ENCODE data around the gene GPR3. TPM values are rescaled to one million over a fixed set of nuclear protein-coding genes. Genes with fewer than 3 reads are reported as not detected.

Gene GPR3
- total RNA-seq, 1 experiment from 2014 or later = 0.98 TPM

- Histone ChIP-seq H3K36me3 (ENCODE audit: low read depth) (no peaks in the 10 kb centered on the region), H3K4me1 (replicated peaks; ENCODE audit: insufficient read depth) (no peaks in the 10 kb centered on the region), H3K9me2 (ENCODE audit: insufficient read depth) (no peaks in the 10 kb centered on the region), H3F3A (ENCODE audit: insufficient read depth, low read depth) (no peaks in the 10 kb centered on the region; the same call in 1 of the 2 replicates), H3K4me3 (no peak overlapping the region), H2AFZ (no peak overlapping the region), H3K27me3 (ENCODE audit: insufficient read depth, low read depth) (no peaks in the 10 kb centered on the region), H4K20me1 (ENCODE audit: insufficient read depth) (no peaks in the 10 kb centered on the region), H3K4me2 (no peak overlapping the region), H3K27ac (no peak overlapping the region), H3K79me2 (ENCODE audit: low read depth) (no peaks in the 10 kb centered on the region), H3K9me3 (ENCODE audit: insufficient read depth, low read depth) (no peaks in the 10 kb centered on the region)
- CTCF ChIA-PET = interaction anchor here (0.5 kb wide), 1 partner anchor 11 kb away, joined by 4 read pairs; no protein-coding TSS in a partner anchor
- intact Hi-C loops (cut with micrococcal nuclease; ENCODE audit: unreplicated experiment) = no loop called here
- no peak for DNase-seq
- POLR2A ChIA-PET (ENCODE audit: unreplicated experiment) = no interaction called here
- no peak for TF ChIP-seq EZH2 (IDR thresholded peaks at IDR 0.05; ENCODE audit: low read depth)
- no peak for TF ChIP-seq CTCF (conservative IDR thresholded peaks at IDR 0.05)
- no TSS peak for BruUV-seq (replicated peaks)
These were observed 31.3 kb downstream of the GPR3 start for GRCh38 chr1:27423709-27424108.

GRCh38 chr1:27427329-27427728 lies 34.9 kb downstream of the GPR3 start:
- CTCF ChIA-PET = no interaction called here
- POLR2A ChIA-PET (ENCODE audit: unreplicated experiment) = interaction anchor here (0.7 kb wide), 1 partner anchor 18 kb away, joined by 6 read pairs; no protein-coding TSS in a partner anchor

GRCh38 chr1:27427816-27428315 lies 35.4 kb downstream of the GPR3 start:
- H3K79me2 ChIP-seq (ENCODE audit: low read depth) = 0 out of 2 replicates have a peak, but pooled peaks cover 3% of the 10 kb centered on the region
- no peak overlapping the region for H3K27ac ChIP-seq
- no peaks in the 10 kb centered on the region for H3K9me2 ChIP-seq (ENCODE audit: insufficient read depth)
- H2AFZ ChIP-seq = no peak overlapping the region
- TF ChIP-seq CTCF (conservative IDR thresholded peaks at IDR 0.05) = no peak
- TF ChIP-seq EZH2 (IDR thresholded peaks at IDR 0.05; ENCODE audit: low read depth) = no peak
- H3K4me1 ChIP-seq (replicated peaks; ENCODE audit: insufficient read depth) = no peaks in the 10 kb centered on the region
- H3K36me3 ChIP-seq (ENCODE audit: low read depth) = no peaks in the 10 kb centered on the region
- H3K4me2 ChIP-seq = no peak overlapping the region
- H3K9me3 ChIP-seq (ENCODE audit: insufficient read depth, low read depth) = no peaks in the 10 kb centered on the region
- ChIA-PET POLR2A (ENCODE audit: unreplicated experiment) (no interaction called here), CTCF (no interaction called here)
- no peak for DNase-seq
- H3K4me3 ChIP-seq = no peak overlapping the region
- no peaks in the 10 kb centered on the region for H3K27me3 ChIP-seq (ENCODE audit: insufficient read depth, low read depth)
- no TSS peak for BruUV-seq (replicated peaks)
- intact Hi-C loops (cut with micrococcal nuclease; ENCODE audit: unreplicated experiment) = no loop called here
- no peaks in the 10 kb centered on the region; the same call in 1 of the 2 replicates for H3F3A ChIP-seq (ENCODE audit: insufficient read depth, low read depth)
- no peaks in the 10 kb centered on the region; the same call in 1 of the 2 replicates for H4K20me1 ChIP-seq (ENCODE audit: insufficient read depth)

More at GRCh38 chr1:27427329-27427728, 34.9 kb downstream of the GPR3 start:
- TF ChIP-seq CTCF (conservative IDR thresholded peaks at IDR 0.05) (no peak), EZH2 (IDR thresholded peaks at IDR 0.05; ENCODE audit: low read depth) (no peak)
- Histone ChIP-seq H3K27me3 (ENCODE audit: insufficient read depth, low read depth) (no peaks in the 10 kb centered on the region), H4K20me1 (ENCODE audit: insufficient read depth) (no peaks in the 10 kb centered on the region; the same call in 1 of the 2 replicates), H3F3A (ENCODE audit: insufficient read depth, low read depth) (no peaks in the 10 kb centered on the region; the same call in 1 of the 2 replicates), H3K9me2 (ENCODE audit: insufficient read depth) (no peaks in the 10 kb centered on the region), H3K36me3 (ENCODE audit: low read depth) (no peaks in the 10 kb centered on the region), H3K4me2 (no peak overlapping the region), H3K27ac (no peak overlapping the region), H3K79me2 (ENCODE audit: low read depth) (0 out of 2 replicates have a peak, but pooled peaks cover 3% of the 10 kb centered on the region), H3K4me3 (no peak overlapping the region), H2AFZ (no peak overlapping the region), H3K4me1 (replicated peaks; ENCODE audit: insufficient read depth) (no peaks in the 10 kb centered on the region), H3K9me3 (ENCODE audit: insufficient read depth, low read depth) (no peaks in the 10 kb centered on the region)
- intact Hi-C loops (cut with micrococcal nuclease; ENCODE audit: unreplicated experiment) = no loop called here
- no peak for DNase-seq
- no TSS peak for BruUV-seq (replicated peaks)
